ENCODE results near the gene HPGDS. TPM values are rescaled to one million over a fixed set of nuclear protein-coding genes. Genes with fewer than 3 reads are reported as not detected.

Gene HPGDS
- 5.1 TPM for total RNA-seq

GRCh38 chr4:94342694-94343093, at the start of gene HPGDS:
Gene HPGDS, minus strand, starts transcription at chr4:94342836. Its CDS starts 8,207 bp downstream, at chr4:94334629.

Other genes with a start within 250 kb of the HPGDS start
- gene SMARCAD1, start 135.0 kb downstream of the HPGDS start, total RNA-seq = 43.8 TPM
- gene PDLIM5, start 109.1 kb upstream of the HPGDS start, total RNA-seq = 130 TPM

Measured in metanephros (tissue), 1 donor.